Esophagus squamous epithelium (tissue), 4 donors: Measurements from ENCODE around the gene PPP1R18.

Experiments
- POLR2A ChIP-seq, 4 donors: fragments of 450-650 bp; IDR thresholded peaks; one replicate each; pipeline ENCODE4 v1.6.1; 2017; ENCODE audit warnings: antibody characterized with exemption in 4 of 4, mild to moderate bottlenecking in 4 of 4, moderate library complexity in 3 of 4
- TF ChIP-seq, protein P1 (sequence below), 6 experiments: fragments of 450-650 bp in 4 of 6; fragments of 200-600 bp in 2 of 6; sonication (generic) in 2 of 6; IDR thresholded peaks; one replicate each; pipeline ENCODE4 v1.5.1; 2016 to 2019; ENCODE audit warnings: antibody characterized with exemption in 6 of 6, mild to moderate bottlenecking in 4 of 6, moderate library complexity in 4 of 6

DNA sequence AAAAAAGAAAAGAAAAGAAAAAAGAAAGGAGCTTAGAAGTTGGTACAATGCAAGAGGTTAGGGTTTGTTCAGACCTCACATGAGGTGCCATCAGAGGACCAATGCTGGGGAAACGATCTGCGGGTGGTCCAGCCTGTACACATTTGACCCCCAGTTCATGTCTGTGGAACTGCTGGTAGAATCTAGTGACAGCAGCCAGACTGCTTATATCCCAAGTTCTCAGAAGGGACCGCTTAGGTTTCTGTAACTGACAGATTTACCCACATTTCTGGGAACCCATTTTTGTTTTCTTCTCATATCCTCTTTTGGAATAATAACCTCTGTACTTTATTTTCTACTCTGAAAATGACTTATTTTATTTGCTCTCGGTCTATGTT, 4.7 kb downstream of the PPP1R18 start:
- TF ChIP-seq, protein P1, sequence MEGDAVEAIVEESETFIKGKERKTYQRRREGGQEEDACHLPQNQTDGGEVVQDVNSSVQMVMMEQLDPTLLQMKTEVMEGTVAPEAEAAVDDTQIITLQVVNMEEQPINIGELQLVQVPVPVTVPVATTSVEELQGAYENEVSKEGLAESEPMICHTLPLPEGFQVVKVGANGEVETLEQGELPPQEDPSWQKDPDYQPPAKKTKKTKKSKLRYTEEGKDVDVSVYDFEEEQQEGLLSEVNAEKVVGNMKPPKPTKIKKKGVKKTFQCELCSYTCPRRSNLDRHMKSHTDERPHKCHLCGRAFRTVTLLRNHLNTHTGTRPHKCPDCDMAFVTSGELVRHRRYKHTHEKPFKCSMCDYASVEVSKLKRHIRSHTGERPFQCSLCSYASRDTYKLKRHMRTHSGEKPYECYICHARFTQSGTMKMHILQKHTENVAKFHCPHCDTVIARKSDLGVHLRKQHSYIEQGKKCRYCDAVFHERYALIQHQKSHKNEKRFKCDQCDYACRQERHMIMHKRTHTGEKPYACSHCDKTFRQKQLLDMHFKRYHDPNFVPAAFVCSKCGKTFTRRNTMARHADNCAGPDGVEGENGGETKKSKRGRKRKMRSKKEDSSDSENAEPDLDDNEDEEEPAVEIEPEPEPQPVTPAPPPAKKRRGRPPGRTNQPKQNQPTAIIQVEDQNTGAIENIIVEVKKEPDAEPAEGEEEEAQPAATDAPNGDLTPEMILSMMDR (IDR thresholded peaks at IDR 0.05) = no peak
- TF ChIP-seq POLR2A (IDR thresholded peaks at IDR 0.05) = no peak
